Fibroblast of skin of left quadriceps (primary cell): ENCODE results near the gene CALML5.

Experiments
- DNase-seq, 2 experiments: peaks; one replicate each; pipeline ENCODE4 v3.0.0-alpha.2; 2013; ENCODE audit warnings: low read depth in 2 of 2

Gene CALML5

GRCh38 chr10:5515948-5516761 lies 16.8 kb upstream of the CALML5 start:
- DNase-seq: no peak

GRCh38 chr10:5514226-5514850 lies 15.0 kb upstream of the CALML5 start:
- no peak for DNase-seq

- DNase-seq: no peak
Measured at GRCh38 chr10:5512881-5513612, 13.7 kb upstream of the CALML5 start.

GRCh38 chr10:5512331-5512730 lies 13.0 kb upstream of the CALML5 start:
- no peak for DNase-seq

GRCh38 chr10:5511885-5512280 lies 12.5 kb upstream of the CALML5 start:
- no peak for DNase-seq

GRCh38 chr10:5511231-5511884 lies 12.0 kb upstream of the CALML5 start:
- DNase-seq: no peak

- DNase-seq: no peak
Measured at GRCh38 chr10:5510281-5511072, 11.1 kb upstream of the CALML5 start.

- DNase-seq: no peak
Measured at GRCh38 chr10:5509691-5510090, 10.3 kb upstream of the CALML5 start.

- DNase-seq: no peak
Measured at GRCh38 chr10:5509236-5509635, 9.9 kb upstream of the CALML5 start.

- DNase-seq: no peak
Measured at GRCh38 chr10:5508786-5509185, 9.4 kb upstream of the CALML5 start.

- no peak for DNase-seq
Measured at GRCh38 chr10:5508161-5508604, 8.8 kb upstream of the CALML5 start.

- DNase-seq: no peak
Measured at GRCh38 chr10:5507649-5508131, 8.3 kb upstream of the CALML5 start.

GRCh38 chr10:5506751-5507648 lies 7.6 kb upstream of the CALML5 start:
- no peak for DNase-seq

GRCh38 chr10:5506246-5506645 lies 6.9 kb upstream of the CALML5 start:
- DNase-seq: no peak

- DNase-seq: no peak
Measured at GRCh38 chr10:5504146-5505072, 5.0 kb upstream of the CALML5 start.

- DNase-seq: no peak
Measured at GRCh38 chr10:5503477-5503835, 4.1 kb upstream of the CALML5 start.

GRCh38 chr10:5502571-5503476 lies 3.5 kb upstream of the CALML5 start:
- DNase-seq: no peak

- no peak for DNase-seq
Measured at GRCh38 chr10:5502061-5502521, 2.7 kb upstream of the CALML5 start.
